ENCODE measurements around the gene AP4S1.

GRCh38 chr14:31133133-31133532, 107.7 kb downstream of the AP4S1 start:
- TF ChIP-seq POLR2A (IDR thresholded peaks at IDR 0.05) = no peak
- TF ChIP-seq, protein P1, sequence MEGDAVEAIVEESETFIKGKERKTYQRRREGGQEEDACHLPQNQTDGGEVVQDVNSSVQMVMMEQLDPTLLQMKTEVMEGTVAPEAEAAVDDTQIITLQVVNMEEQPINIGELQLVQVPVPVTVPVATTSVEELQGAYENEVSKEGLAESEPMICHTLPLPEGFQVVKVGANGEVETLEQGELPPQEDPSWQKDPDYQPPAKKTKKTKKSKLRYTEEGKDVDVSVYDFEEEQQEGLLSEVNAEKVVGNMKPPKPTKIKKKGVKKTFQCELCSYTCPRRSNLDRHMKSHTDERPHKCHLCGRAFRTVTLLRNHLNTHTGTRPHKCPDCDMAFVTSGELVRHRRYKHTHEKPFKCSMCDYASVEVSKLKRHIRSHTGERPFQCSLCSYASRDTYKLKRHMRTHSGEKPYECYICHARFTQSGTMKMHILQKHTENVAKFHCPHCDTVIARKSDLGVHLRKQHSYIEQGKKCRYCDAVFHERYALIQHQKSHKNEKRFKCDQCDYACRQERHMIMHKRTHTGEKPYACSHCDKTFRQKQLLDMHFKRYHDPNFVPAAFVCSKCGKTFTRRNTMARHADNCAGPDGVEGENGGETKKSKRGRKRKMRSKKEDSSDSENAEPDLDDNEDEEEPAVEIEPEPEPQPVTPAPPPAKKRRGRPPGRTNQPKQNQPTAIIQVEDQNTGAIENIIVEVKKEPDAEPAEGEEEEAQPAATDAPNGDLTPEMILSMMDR (IDR thresholded peaks at IDR 0.05) = no peak
